A549 (cell line): Measurements from ENCODE around the gene CNKSR1.

Source experiments
- EP300 ChIP-seq, 2 experiments: fragments of >200 bp; sonication (Bioruptor Twin); formaldehyde crosslinking; IDR thresholded peaks; 2 replicates in 1 of 2; 3 replicates in 1 of 2; pipeline ENCODE4 v1.6.1; 2016 to 2017
- FOXS1 ChIP-seq: fragments of 250-450 bp; sonication (Bioruptor Pico); IDR thresholded peaks from 2 replicates; pipeline ENCODE4 v1.5.0; 2020; ENCODE audit warnings: mild to moderate bottlenecking, moderate library complexity
- HMGXB4 ChIP-seq: fragments of 250-450 bp; sonication (Bioruptor Pico); IDR thresholded peaks from 2 replicates; pipeline ENCODE4 v1.5.0; 2021; ENCODE audit warnings: mild to moderate bottlenecking, moderate library complexity, borderline replicate concordance
- HOXA7 ChIP-seq: fragments of 250-450 bp; sonication (Bioruptor Pico); IDR thresholded peaks from 2 replicates; pipeline ENCODE4 v1.5.0; 2020; ENCODE audit warnings: mild to moderate bottlenecking, moderate library complexity
- PBX3 ChIP-seq: IDR thresholded peaks from 2 replicates; pipeline ENCODE4 v1.6.1; 2012
- POLR2A ChIP-seq: IDR thresholded peaks from 2 replicates; pipeline ENCODE4 v1.6.1; 2012; ENCODE audit warnings: mild to moderate bottlenecking, low read length
- RAD21 ChIP-seq, 2 experiments: fragments of >200 bp in 1 of 2; sonication (Bioruptor Twin) in 1 of 2; formaldehyde crosslinking in 1 of 2; IDR thresholded peaks in 1 of 2; conservative IDR thresholded peaks in 1 of 2; 2 replicates in 1 of 2; 3 replicates in 1 of 2; pipeline ENCODE4 v1.6.1; 2012 to 2018; ENCODE audit warnings: inconsistent platforms in 1 of 2
- USF2 ChIP-seq: fragments of 450-650 bp; IDR thresholded peaks from 2 replicates; pipeline ENCODE4 v1.6.1; 2014; ENCODE audit warnings: antibody characterized with exemption
- TF ChIP-seq, protein P1 (sequence below): fragments of >200 bp; sonication (Bioruptor Twin); formaldehyde crosslinking; IDR thresholded peaks from 3 replicates; pipeline ENCODE4 v1.5.1; 2016
- TF ChIP-seq, protein P2 (sequence below): fragments of 200-600 bp; sonication (generic); IDR thresholded peaks from 2 replicates; pipeline ENCODE4 v1.6.1; 2016; ENCODE audit warnings: antibody characterized with exemption, mild to moderate bottlenecking, moderate library complexity

DNA sequence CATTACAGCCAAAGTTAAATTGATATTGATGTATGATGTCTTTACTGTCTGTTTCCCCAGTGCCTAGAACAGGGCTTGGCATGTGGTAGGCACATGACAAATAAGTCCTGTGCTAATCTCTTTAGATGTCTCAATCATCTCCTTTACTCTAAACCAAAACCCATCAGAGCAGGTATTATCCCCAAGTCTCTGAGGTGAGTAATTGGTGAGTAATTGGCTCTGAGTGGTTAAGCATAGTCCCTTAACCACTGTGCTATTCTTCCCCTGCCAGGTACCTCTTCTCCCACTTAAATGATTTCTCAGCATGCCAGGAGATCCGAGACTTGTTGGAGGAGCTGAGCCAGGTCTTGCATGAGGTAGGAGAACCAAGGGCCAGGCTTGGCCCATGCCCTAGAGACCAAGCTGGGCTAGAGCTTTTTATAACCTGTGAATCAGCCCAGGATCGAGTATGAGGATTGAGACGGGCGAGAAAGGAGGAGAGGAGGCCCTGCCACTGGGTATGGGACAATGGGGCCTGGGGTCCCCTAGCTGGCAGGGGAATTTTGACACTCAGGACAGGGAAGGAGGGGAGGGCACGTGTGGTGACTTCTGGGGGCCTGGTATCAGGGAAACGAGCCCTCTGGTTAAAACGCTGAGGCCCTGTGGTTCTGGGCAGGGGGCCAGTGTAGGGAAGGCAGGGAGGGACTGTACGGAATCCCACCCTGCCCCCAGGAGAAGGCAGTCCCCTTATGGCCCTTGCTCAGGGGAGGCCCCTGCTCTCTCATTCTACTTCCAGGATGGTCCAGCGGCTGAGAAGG lies 4.5 kb downstream of the CNKSR1 start:
- TF ChIP-seq, protein P1, sequence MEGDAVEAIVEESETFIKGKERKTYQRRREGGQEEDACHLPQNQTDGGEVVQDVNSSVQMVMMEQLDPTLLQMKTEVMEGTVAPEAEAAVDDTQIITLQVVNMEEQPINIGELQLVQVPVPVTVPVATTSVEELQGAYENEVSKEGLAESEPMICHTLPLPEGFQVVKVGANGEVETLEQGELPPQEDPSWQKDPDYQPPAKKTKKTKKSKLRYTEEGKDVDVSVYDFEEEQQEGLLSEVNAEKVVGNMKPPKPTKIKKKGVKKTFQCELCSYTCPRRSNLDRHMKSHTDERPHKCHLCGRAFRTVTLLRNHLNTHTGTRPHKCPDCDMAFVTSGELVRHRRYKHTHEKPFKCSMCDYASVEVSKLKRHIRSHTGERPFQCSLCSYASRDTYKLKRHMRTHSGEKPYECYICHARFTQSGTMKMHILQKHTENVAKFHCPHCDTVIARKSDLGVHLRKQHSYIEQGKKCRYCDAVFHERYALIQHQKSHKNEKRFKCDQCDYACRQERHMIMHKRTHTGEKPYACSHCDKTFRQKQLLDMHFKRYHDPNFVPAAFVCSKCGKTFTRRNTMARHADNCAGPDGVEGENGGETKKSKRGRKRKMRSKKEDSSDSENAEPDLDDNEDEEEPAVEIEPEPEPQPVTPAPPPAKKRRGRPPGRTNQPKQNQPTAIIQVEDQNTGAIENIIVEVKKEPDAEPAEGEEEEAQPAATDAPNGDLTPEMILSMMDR: no peak
- no peak for TF ChIP-seq POLR2A
- TF ChIP-seq PBX3: no peak
- no peak for TF ChIP-seq FOXS1 (CRISPR knock-in tag)
- TF ChIP-seq HMGXB4 (CRISPR knock-in tag): no peak
- no peak for TF ChIP-seq USF2
- TF ChIP-seq, protein P2, sequence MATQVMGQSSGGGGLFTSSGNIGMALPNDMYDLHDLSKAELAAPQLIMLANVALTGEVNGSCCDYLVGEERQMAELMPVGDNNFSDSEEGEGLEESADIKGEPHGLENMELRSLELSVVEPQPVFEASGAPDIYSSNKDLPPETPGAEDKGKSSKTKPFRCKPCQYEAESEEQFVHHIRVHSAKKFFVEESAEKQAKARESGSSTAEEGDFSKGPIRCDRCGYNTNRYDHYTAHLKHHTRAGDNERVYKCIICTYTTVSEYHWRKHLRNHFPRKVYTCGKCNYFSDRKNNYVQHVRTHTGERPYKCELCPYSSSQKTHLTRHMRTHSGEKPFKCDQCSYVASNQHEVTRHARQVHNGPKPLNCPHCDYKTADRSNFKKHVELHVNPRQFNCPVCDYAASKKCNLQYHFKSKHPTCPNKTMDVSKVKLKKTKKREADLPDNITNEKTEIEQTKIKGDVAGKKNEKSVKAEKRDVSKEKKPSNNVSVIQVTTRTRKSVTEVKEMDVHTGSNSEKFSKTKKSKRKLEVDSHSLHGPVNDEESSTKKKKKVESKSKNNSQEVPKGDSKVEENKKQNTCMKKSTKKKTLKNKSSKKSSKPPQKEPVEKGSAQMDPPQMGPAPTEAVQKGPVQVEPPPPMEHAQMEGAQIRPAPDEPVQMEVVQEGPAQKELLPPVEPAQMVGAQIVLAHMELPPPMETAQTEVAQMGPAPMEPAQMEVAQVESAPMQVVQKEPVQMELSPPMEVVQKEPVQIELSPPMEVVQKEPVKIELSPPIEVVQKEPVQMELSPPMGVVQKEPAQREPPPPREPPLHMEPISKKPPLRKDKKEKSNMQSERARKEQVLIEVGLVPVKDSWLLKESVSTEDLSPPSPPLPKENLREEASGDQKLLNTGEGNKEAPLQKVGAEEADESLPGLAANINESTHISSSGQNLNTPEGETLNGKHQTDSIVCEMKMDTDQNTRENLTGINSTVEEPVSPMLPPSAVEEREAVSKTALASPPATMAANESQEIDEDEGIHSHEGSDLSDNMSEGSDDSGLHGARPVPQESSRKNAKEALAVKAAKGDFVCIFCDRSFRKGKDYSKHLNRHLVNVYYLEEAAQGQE: no peak
- no peak for TF ChIP-seq HOXA7 (CRISPR knock-in tag)
- TF ChIP-seq RAD21 (conservative IDR thresholded peaks at IDR 0.05 in 1 of 2, IDR thresholded peaks at IDR 0.05 in 1 of 2): no peak
- TF ChIP-seq EP300 (IDR thresholded peaks at IDR 0.05): no peak
